ENCODE data around the gene XKR3.
"Not testable (repeated sequence)": the region's sequence is repeated elsewhere in the genome, so short reads cannot be mapped to it uniquely, and the experiment has no call there.

Gene XKR3

GRCh38 chr22:16824716-16825687 is at the start of gene XKR3:
Gene XKR3, minus strand, starts transcription at chr22:16825411. Its CDS starts 17,338 bp downstream, at chr22:16808073.
- no peak for DNase-seq

- not testable (repeated sequence) for DNase-seq
Measured at GRCh38 chr22:16869640-16870039, 44.4 kb upstream of the XKR3 start.

GRCh38 chr22:16866167-16866566 is 41.0 kb upstream of the XKR3 start:
- DNase-seq: no peak

- not testable (repeated sequence) for DNase-seq
Measured at GRCh38 chr22:16856851-16857250, 31.6 kb upstream of the XKR3 start.

DNA sequence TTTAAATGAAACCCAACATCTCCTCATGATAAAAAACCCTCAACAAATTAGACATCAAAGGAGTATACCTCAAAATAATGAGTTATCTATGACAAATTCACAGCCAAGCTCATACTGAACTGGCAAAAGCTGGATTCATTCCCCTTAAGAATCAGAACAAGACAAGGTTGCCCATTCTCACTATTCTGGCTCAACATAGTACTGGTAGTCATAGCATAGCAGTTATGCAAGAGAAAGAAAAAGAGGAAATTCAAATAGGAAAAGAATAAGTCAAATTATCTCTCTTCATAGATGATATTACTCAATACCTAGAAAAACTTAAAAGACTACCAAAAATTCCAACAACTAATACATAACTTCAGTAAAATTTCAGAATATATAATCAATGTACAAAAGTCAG is 29.4 kb upstream of the XKR3 start:
- DNase-seq: no peak

DNA sequence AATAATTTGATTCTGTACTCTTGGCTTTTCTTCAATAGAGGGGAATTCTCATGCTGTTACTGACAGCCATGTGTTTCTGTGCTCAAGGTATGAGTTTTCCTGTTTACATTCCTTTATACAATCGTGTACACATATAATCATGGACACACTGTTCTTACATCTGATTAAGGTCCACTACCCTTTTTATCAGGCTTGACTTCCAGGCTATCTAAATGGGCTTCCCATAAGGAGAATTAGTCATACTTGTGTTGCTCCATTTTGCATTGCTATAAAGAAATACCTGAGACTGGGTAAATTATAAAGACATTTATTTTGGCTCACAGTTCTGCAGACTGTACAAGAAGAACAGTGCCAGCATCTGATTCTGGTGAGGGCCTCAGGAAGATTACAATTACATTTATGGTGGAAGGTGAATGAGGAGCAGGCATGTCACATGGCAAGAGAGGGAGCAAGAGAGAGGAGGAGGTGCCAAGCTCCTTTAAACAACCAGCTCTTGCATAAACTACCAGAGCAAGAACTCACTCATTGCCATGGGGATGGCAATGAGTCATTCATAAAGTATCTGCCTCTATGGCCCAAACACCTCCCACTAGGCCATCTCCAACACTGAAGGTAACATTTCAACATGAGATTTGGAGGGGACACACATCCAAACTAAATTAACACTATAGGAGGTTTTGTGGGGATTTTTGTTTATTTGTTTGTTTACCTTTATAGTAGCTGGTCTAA is 26.2 kb upstream of the XKR3 start:
- not testable (repeated sequence) for DNase-seq

GRCh38 chr22:16847271-16847670 is 22.1 kb upstream of the XKR3 start:
- DNase-seq: no peak

GRCh38 chr22:16845881-16846280 is 20.7 kb upstream of the XKR3 start:
- no peak for DNase-seq

GRCh38 chr22:16845465-16845864 is 20.3 kb upstream of the XKR3 start:
- no peak for DNase-seq

- DNase-seq: no peak
Measured at GRCh38 chr22:16844529-16844928, 19.3 kb upstream of the XKR3 start.

GRCh38 chr22:16838073-16838472 is 12.9 kb upstream of the XKR3 start:
- DNase-seq: no peak

DNA sequence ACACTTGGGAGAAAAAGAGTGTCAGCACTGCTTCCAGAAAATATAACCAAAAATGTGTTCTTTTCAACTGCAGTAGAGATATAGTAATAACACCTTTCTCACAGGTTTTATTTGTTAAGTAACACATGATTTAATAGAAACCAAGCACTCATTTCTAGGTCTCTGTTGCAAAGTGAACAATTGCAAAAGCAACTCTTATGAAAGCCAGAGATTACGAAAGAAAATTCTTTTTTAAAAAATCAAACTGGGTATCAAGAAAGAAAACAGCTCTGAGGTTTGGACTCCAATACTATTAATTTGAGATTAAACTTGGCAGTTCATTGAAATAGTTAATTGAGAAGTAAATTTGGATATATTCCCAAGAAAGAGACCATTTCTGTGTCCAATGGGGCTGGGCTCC is 9.8 kb upstream of the XKR3 start:
- DNase-seq: no peak

DNA sequence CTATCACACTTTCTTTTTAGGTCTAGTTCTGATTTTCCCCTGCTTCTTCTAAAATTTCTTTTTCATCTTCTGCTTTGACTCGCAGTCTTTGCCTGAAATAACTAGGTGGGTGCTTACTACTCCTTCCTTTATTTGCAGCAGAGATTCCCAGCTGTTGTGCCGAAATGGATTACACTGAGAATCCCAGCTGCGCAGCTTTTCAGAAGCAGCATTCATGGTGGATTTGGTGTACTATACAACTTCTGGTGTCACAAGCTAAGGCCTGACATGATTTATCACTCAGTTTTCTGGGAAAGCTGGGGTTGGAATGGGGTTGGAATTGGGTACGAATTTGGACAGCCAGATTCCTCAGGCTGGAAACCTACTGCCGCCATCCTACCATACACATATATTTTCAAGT is 6.0 kb upstream of the XKR3 start:
- no peak for DNase-seq

DNA sequence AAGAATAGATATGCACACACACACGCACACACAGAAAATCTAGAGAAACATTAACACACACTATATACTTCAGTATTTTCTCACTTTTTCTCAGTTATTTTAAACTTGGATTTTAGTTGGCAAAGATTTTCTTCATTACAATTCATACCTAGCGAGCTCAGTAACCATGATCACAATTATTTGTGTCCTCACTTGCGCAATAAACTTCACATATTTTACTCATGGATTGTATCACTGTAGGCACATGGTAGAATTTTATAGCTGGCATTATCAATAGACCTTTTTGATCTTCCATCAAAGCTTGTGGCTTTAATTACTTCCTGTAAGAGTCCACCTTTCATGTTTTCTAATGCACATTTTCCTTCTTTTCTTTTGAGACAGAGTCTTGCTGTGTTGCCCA is 4.8 kb upstream of the XKR3 start:
- DNase-seq: no peak

DNA sequence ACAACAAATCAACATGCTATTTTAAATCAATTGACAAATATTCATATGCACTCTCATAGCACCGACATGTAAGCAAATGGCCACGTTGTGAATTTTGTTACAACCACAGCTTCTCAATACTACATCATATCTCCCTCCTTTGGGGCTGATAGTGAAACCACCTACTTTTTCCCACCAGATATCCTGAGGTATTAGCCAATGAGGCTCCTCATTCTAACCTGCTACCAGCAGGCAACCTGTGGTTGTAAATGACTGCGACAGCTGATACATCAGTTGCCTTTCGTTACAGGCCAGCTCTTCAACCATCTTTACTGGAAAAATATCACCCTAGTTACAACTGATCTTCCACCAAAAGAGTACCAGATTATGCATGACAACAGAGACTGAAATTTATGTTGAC is 3.7 kb upstream of the XKR3 start:
- DNase-seq: no peak

DNA sequence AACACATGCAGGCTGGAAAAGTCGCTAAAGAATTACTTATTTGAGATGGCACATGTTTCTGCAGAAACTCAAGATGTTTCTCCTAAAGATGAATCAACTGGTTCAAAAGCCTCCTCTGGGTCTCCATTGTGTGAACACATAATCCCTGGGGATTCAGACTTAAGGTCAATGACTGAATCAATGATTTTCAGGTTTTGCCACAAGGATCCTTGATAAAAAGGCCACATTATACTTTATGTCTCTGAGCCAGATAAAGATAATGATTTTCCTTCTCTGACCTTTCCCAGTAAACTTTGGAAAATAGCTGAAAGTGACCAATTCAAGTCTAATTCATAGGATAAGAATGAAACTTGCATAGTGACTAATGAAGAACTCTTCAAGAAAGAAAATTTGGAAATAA is 2.3 kb upstream of the XKR3 start:
- DNase-seq: no peak

DNA sequence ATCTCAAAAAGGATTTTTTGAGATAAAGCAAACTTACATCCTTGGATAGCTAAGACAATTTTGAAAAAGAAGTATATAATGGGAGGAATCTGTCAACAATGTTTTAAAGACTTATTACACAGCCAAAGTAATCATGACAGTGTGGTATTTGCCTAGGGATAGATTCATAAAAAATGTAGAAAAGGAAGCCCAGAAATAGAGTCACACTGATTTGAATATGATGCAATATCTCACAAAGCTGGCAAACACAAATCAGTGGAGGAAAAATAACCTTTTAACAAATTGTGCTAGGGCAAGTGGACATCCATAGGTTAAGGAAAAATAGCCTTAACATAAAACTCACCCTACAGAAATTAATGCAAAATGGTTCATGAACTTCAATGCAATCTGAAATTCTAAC is 6.0 kb downstream of the XKR3 start:
- no peak for DNase-seq

GRCh38 chr22:16818538-16818937 is 6.7 kb downstream of the XKR3 start:
- DNase-seq: no peak

DNA sequence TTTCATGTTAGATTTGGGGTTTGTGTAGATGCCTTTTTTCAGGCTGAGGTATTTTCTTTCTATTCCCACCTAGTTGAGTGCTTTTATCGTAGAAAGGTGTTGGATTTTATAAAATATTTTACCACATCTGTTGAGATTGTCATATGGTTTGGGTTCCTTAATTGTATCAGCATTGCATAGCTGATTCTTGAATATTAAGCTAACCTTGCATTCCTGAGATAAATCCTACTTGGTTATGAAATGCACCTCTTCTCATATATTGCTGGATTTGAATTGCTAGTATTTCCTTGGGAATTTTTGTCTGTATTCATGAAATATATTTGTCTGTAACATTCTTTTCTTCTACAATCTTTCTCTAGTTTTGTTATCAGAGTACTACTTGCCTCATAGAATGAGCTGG is 10.1 kb downstream of the XKR3 start:
- no peak for DNase-seq

DNA sequence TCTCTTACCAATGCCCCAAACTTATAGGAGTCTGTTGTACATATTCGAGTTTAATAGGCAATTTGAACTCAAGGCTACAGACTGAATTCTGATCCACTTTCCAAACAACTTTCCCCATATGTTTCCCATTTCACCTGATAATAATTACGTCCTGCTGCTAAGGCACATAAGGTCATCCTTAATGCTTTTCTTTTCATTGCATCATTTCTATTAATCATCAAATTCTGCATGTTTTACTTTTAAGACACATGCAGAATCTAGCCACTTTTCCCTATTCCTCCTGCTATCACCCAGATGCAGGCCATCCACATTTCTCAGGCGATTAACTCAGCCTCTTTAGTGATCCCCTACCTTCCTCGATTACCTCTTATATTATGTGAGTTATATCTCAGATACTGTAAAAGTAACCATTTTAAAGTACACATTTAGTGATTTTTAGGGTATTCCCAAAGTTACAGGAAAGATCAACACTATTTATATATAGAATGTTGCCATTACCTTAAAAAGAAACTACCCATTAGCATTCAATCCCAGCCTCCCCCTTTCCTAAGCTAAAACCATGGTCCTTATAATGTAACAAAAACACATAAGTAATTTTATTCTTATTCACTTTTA is 14.9 kb downstream of the XKR3 start:
- no peak for DNase-seq

DNA sequence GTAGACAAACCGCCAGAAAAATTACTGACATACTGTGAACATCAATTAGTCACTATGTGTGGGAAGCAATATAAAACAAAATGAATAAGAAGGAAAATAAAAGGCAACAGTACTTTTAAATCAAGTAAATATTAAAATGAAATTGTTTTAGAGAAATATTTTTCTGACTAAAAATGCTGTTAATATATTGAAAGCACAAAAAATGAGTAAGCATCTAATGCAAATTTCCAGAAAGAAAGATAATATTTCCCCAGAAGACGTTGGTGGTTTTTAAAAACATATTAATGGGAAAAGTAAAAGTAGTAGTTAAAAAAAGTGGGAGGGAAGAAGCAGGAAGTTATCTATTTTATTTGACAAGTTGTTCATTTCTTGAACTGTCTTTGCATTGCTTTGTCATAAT is 16.5 kb downstream of the XKR3 start:
- DNase-seq: no peak

GRCh38 chr22:16807109-16807508 is 18.1 kb downstream of the XKR3 start:
- no peak for DNase-seq

DNA sequence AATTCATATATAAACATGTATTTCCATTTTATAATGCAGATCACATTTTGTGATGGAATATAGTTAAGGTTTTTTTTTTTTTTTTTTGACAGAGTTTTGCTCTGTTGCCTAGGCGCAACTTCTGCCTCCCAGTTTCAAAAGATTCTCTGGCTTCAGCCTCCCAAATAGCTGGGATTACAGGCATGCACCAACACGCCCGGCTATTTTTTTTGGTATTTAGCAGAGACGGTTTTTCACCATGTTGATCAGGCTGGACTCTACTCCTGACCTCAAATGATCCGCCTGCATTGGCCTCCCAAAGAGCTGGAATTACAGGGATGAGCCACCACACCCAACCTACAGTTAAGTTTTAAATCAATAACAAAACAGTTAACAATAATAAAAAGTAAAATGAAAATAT is 18.8 kb downstream of the XKR3 start:
- no peak for DNase-seq

GRCh38 chr22:16804882-16805281 is 20.3 kb downstream of the XKR3 start:
- no peak for DNase-seq
